ENCODE measurements around the gene JARID2. TPM values are rescaled to one million over a fixed set of nuclear protein-coding genes. Genes with fewer than 3 reads are reported as not detected.

Gene JARID2
- total RNA-seq, 1 donor from 2014 or later = 17.9 TPM

DNA sequence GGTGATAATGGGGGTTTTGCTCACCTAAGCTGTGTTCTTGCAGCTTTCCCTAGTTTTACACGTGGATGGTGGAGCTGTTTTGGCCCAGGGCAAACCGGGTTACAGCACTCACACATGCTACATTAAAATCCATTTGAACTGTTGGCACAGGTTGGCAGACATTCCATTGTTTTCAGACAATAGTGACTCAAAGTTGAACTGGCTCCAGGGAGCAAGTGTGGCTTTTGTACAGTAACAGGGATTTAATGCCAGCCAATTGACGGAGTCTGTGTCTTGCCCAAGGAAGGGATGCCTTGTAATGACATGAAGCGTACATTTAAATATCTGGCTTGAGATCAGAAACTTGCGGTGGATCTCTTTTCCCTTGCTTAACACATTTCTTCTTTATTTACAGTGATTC lies 233.9 kb downstream of the JARID2 start:
- H3K9me3 ChIP-seq = no peaks in the 10 kb centered on the region
- H3K27me3 ChIP-seq = no peaks in the 10 kb centered on the region
- H3K27ac ChIP-seq = no peak overlapping the region
- peaks cover 22% of the 10 kb centered on the region for H3K4me1 ChIP-seq
- H3K4me3 ChIP-seq = no peak overlapping the region
- no peak for TF ChIP-seq POLR2A (IDR thresholded peaks at IDR 0.05)
- peak in 1 of 2 donors; percentile 41 for TF ChIP-seq POLR2AphosphoS5 (IDR thresholded peaks at IDR 0.05; ENCODE audit: insufficient read depth in 1 of 2, low read depth in 1 of 2)
- TF ChIP-seq CTCF (IDR thresholded peaks at IDR 0.05) = no peak
- DNase-seq (ENCODE audit: extremely low spot score in 2 of 2) = peak in 1 of 2 donors; percentile 25
- no peaks in the 10 kb centered on the region for H3K36me3 ChIP-seq
- intact Hi-C loops (cut with DNase I) = no loop called here

- DNase-seq (ENCODE audit: extremely low spot score in 2 of 2) = peak in 1 of 2 donors; percentile 44
- no peaks in the 10 kb centered on the region for H3K36me3 ChIP-seq
- TF ChIP-seq POLR2A (IDR thresholded peaks at IDR 0.05) (no peak), CTCF (IDR thresholded peaks at IDR 0.05) (no peak), POLR2AphosphoS5 (IDR thresholded peaks at IDR 0.05; ENCODE audit: insufficient read depth in 1 of 2, low read depth in 1 of 2) (no peak)
- H3K4me3 ChIP-seq = no peak overlapping the region
- H3K27me3 ChIP-seq = no peaks in the 10 kb centered on the region
- intact Hi-C loops (cut with DNase I) = no loop called here
- H3K27ac ChIP-seq = no peak overlapping the region
- H3K4me1 ChIP-seq = peaks cover 22% of the 10 kb centered on the region
- no peaks in the 10 kb centered on the region for H3K9me3 ChIP-seq
Observed at GRCh38 chr6:15480525-15480924, 234.7 kb downstream of the JARID2 start.

DNA sequence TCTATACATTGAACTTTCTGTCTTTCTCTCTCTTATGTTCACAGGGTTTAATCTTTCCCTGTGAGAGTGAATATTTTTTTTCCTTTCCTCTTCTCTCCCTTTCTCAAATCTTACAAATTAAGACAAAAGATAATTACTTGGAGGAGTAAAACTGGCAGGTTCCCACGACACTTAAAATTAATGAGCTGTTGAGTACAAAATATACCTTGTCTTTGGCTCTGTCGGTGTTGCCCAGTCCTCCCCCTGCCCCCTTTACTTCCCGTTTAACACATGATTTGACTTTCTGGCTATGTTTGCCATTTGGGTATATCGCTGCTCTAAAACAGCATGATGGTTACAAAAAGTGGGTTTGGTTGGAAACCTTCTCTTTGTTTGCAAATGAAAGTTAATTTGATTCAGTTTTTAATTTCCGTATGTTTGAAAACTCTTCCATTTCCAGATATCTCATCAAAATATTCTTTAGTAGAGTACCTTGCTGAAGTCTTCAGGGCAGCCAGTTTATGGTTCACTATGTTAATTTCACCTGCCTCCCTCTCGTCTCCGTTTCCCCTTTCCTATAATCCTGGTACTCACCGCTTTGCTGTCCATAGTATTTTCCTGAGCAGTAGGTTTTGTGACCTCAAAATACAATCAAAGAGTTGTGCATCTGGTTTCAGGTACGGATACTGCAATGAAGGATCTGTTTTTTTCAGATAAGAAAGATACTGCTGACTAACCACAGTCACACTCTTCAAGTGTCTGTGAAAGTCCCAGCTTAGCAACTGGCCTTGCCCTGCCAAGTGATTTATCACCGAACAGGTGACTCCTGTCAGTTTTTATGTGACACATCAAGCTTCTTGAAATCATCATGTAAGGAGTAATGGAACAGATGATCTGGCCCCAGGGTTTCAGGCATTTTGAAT lies 235.8 kb downstream of the JARID2 start:
- peak in 1 of 2 donors; percentile 6 for DNase-seq (ENCODE audit: extremely low spot score in 2 of 2)
- Histone ChIP-seq H3K4me1 (peaks cover 16% of the 10 kb centered on the region), H3K27ac (no peak overlapping the region), H3K9me3 (no peaks in the 10 kb centered on the region), H3K36me3 (no peaks in the 10 kb centered on the region), H3K4me3 (no peak overlapping the region), H3K27me3 (no peaks in the 10 kb centered on the region)
- TF ChIP-seq POLR2A (IDR thresholded peaks at IDR 0.05) = no peak
- no peak for TF ChIP-seq CTCF (IDR thresholded peaks at IDR 0.05)
- TF ChIP-seq POLR2AphosphoS5 (IDR thresholded peaks at IDR 0.05; ENCODE audit: insufficient read depth in 1 of 2, low read depth in 1 of 2) = no peak
- intact Hi-C loops (cut with DNase I) = no loop called here

- peaks cover 0 to 9% of the 10 kb centered on the region in 2 donors for H3K36me3 ChIP-seq
- no peak overlapping the region for H3K4me3 ChIP-seq
- no peaks in the 10 kb centered on the region for H3K9me3 ChIP-seq
- H3K27ac ChIP-seq = no peak overlapping the region
- intact Hi-C loops (cut with DNase I) = no loop called here
- DNase-seq (ENCODE audit: extremely low spot score in 2 of 2) = no peak
- H3K27me3 ChIP-seq = no peaks in the 10 kb centered on the region
- peaks cover 10% of the 10 kb centered on the region for H3K4me1 ChIP-seq
- TF ChIP-seq POLR2A (IDR thresholded peaks at IDR 0.05) (no peak), CTCF (IDR thresholded peaks at IDR 0.05) (no peak), POLR2AphosphoS5 (IDR thresholded peaks at IDR 0.05; ENCODE audit: insufficient read depth in 1 of 2, low read depth in 1 of 2) (no peak)
Observed at GRCh38 chr6:15483060-15483459, 237.2 kb downstream of the JARID2 start.

DNA sequence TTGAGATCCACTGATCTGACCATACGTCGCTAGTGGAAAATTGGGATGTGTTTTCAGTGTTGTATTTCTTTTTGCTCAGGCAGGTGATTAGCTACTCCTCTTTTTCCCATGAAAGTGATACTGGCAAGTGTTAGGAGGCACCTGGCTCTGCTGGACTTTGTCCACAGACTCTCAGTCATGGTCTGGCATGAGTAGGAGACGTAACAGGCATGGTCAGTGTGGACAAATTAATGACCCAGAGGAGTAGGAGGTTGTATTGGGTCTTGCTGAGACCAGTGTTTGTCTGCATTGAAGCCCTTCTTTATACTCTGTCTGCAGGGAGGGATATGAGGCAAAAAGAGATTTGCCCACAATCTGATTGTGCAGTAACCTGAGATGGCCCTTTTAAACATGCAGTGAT lies 238.3 kb downstream of the JARID2 start:
- Histone ChIP-seq H3K4me1 (peaks cover 10% of the 10 kb centered on the region), H3K36me3 (peaks cover 0 to 19% of the 10 kb centered on the region in 2 donors), H3K27ac (no peak overlapping the region), H3K4me3 (no peak overlapping the region), H3K27me3 (no peaks in the 10 kb centered on the region), H3K9me3 (no peaks in the 10 kb centered on the region)
- TF ChIP-seq POLR2A (IDR thresholded peaks at IDR 0.05) = no peak
- no peak for TF ChIP-seq POLR2AphosphoS5 (IDR thresholded peaks at IDR 0.05; ENCODE audit: insufficient read depth in 1 of 2, low read depth in 1 of 2)
- no peak for TF ChIP-seq CTCF (IDR thresholded peaks at IDR 0.05)
- intact Hi-C loops (cut with DNase I) = no loop called here
- peak in 1 of 2 donors; percentile 18 for DNase-seq (ENCODE audit: extremely low spot score in 2 of 2)
